GM12801 (cell line): ENCODE results near the gene FAM9A.

Experiments used
- CTCF ChIP-seq: IDR thresholded peaks from one replicate; pipeline ENCODE4 v1.5.1; 2011; ENCODE audit warnings: control low read depth; ENCODE audit not compliant: insufficient read length; ENCODE audit errors: extremely low read depth

The FAM9A gene

GRCh38 chrX:8822002-8822401, 20.8 kb upstream of the FAM9A start:
- no peak for TF ChIP-seq CTCF

- TF ChIP-seq CTCF: no peak
These were observed 19.8 kb upstream of the FAM9A start for GRCh38 chrX:8820910-8821527.

- TF ChIP-seq CTCF: no peak
These were observed 14.4 kb upstream of the FAM9A start for GRCh38 chrX:8815460-8816065.

GRCh38 chrX:8813036-8813435, 11.9 kb upstream of the FAM9A start:
- no peak for TF ChIP-seq CTCF

DNA sequence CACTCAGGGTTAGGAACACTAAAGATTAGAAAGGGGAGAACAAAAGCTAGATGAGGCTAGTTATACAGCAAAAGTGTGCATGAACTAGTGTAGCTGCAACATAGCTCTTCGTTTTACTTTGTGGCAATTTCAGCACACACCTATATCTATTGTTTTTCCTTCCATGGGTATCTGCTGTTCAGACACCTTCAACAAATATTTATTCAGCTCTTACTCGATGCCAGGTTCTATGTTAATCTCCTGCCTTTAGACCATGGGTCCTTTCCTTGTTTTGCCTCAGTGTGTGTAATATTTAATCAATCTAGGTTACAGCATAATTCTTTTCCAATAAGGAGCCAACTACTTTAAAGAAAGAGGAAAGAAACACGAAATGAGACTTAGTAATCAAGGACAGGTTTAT, 10.4 kb upstream of the FAM9A start:
- no peak for TF ChIP-seq CTCF

- no peak for TF ChIP-seq CTCF
These were observed 7.5 kb upstream of the FAM9A start for GRCh38 chrX:8808661-8809060.

- TF ChIP-seq CTCF: no peak
These were observed 4.8 kb upstream of the FAM9A start for GRCh38 chrX:8805974-8806373.
